ENCODE measurements around the gene FHOD3.

Gene FHOD3

GRCh38 chr18:36408606-36409005, 111.1 kb downstream of the FHOD3 start:
- no peak for DNase-seq (ENCODE audit: low read depth in 2 of 2)

- no peak for DNase-seq (ENCODE audit: low read depth in 2 of 2)
These were observed 112.3 kb downstream of the FHOD3 start for GRCh38 chr18:36409779-36410178.

GRCh38 chr18:36410346-36410745, 112.8 kb downstream of the FHOD3 start:
- DNase-seq (ENCODE audit: low read depth in 2 of 2), result no peak

GRCh38 chr18:36411745-36412168, 114.2 kb downstream of the FHOD3 start:
- no peak for DNase-seq (ENCODE audit: low read depth in 2 of 2)

GRCh38 chr18:36412778-36413177, 115.3 kb downstream of the FHOD3 start:
- no peak for DNase-seq (ENCODE audit: low read depth in 2 of 2)

GRCh38 chr18:36415171-36415570, 117.7 kb downstream of the FHOD3 start:
- DNase-seq (ENCODE audit: low read depth in 2 of 2), result no peak

GRCh38 chr18:36415625-36416024, 118.1 kb downstream of the FHOD3 start:
- DNase-seq (ENCODE audit: low read depth in 2 of 2), result no peak

- no peak for DNase-seq (ENCODE audit: low read depth in 2 of 2)
These were observed 121.8 kb downstream of the FHOD3 start for GRCh38 chr18:36419188-36419899.

GRCh38 chr18:36419900-36420531, 122.5 kb downstream of the FHOD3 start:
- DNase-seq (ENCODE audit: low read depth in 2 of 2), result no peak

- DNase-seq (ENCODE audit: low read depth in 2 of 2), result no peak
These were observed 123.3 kb downstream of the FHOD3 start for GRCh38 chr18:36420826-36421225.

- no peak for DNase-seq (ENCODE audit: low read depth in 2 of 2)
These were observed 127.2 kb downstream of the FHOD3 start for GRCh38 chr18:36424741-36425142.

- no peak for DNase-seq (ENCODE audit: low read depth in 2 of 2)
These were observed 129.9 kb downstream of the FHOD3 start for GRCh38 chr18:36427369-36427768.

GRCh38 chr18:36427831-36428230, 130.3 kb downstream of the FHOD3 start:
- no peak for DNase-seq (ENCODE audit: low read depth in 2 of 2)

- DNase-seq (ENCODE audit: low read depth in 2 of 2), result no peak
These were observed 131.0 kb downstream of the FHOD3 start for GRCh38 chr18:36428431-36429029.

GRCh38 chr18:36432880-36433555, 135.5 kb downstream of the FHOD3 start:
- DNase-seq (ENCODE audit: low read depth in 2 of 2), result no peak

- DNase-seq (ENCODE audit: low read depth in 2 of 2), result no peak
These were observed 138.9 kb downstream of the FHOD3 start for GRCh38 chr18:36436387-36436786.

GRCh38 chr18:36440614-36441013, 143.1 kb downstream of the FHOD3 start:
- DNase-seq (ENCODE audit: low read depth in 2 of 2), result no peak

- no peak for DNase-seq (ENCODE audit: low read depth in 2 of 2)
These were observed 144.1 kb downstream of the FHOD3 start for GRCh38 chr18:36441426-36442240.

GRCh38 chr18:36442717-36443116, 145.2 kb downstream of the FHOD3 start:
- DNase-seq (ENCODE audit: low read depth in 2 of 2), result no peak

- no peak for DNase-seq (ENCODE audit: low read depth in 2 of 2)
These were observed 148.5 kb downstream of the FHOD3 start for GRCh38 chr18:36446059-36446458.

- DNase-seq (ENCODE audit: low read depth in 2 of 2), result no peak
These were observed 151.1 kb downstream of the FHOD3 start for GRCh38 chr18:36448384-36449290.
